HG02678 (cell line): ENCODE data around the gene LRSAM1.

Experiments
- ATAC-seq: cut with Tn5 transposase; IDR thresholded peaks from one replicate; pipeline ENCODE4 v1.9.1; 2021; ENCODE audit warnings: mild to moderate bottlenecking, moderate library complexity; ENCODE audit not compliant: unreplicated experiment

The LRSAM1 gene

GRCh38 chr9:127529671-127530070, 78.4 kb downstream of the LRSAM1 start:
- no peak for ATAC-seq

GRCh38 chr9:127530206-127530941, 79.1 kb downstream of the LRSAM1 start:
- no peak for ATAC-seq

- no peak for ATAC-seq
These were observed 80.4 kb downstream of the LRSAM1 start for GRCh38 chr9:127531676-127532075.

DNA sequence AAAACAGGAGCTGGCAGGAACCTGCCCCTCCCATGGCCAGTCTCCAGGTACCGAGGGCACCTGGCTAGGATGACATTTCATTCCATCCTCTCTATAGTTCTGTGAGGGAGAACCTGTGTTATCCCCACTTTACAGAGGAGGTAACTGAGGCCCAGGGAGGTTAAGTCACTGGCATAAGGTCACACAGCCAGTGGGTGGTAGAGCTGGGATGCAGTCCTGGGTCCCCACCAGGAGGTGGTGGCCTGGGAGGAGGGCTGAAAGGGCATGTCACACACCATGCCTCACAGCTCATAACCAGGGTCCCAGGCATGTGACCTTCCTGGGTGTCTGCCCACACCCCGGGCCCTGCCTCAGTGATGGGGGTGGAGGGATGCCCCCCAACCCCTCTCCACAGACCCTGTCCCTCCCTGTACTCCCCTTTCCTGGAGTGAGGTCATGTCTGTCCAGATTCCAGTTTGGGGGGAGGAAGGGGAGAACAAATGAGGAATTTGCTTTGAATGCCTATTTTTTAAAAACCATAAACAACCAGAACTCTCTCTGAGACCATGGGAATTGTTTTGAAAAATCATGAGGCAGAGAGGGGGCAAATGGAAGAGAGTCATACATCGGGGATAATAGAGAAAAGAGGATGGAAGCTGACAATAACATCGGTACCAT, 83.1 kb downstream of the LRSAM1 start:
- ATAC-seq = no peak

DNA sequence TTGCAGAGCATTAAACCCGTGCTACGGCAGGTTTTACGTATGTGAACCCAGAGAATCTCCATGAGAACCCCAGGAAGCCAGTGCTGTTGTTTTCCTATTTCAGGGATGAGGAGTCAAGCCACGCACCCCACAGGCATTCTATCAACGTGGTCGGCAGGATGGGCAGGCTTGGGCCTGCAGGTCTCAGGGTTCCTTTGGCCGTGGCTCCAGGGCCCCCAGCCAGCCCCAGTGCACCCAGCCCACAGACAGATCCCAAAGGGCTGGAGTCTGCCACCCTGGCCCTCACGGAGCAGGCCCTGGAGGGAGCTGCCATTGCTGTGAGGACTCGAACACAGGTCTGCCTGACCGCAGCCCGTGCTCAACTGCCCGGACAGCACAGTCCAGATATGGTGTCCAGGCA, 83.6 kb downstream of the LRSAM1 start:
- no peak for ATAC-seq

- no peak for ATAC-seq
These were observed 84.1 kb downstream of the LRSAM1 start for GRCh38 chr9:127535396-127535795.

- ATAC-seq = no peak
These were observed 84.5 kb downstream of the LRSAM1 start for GRCh38 chr9:127535834-127536233.

DNA sequence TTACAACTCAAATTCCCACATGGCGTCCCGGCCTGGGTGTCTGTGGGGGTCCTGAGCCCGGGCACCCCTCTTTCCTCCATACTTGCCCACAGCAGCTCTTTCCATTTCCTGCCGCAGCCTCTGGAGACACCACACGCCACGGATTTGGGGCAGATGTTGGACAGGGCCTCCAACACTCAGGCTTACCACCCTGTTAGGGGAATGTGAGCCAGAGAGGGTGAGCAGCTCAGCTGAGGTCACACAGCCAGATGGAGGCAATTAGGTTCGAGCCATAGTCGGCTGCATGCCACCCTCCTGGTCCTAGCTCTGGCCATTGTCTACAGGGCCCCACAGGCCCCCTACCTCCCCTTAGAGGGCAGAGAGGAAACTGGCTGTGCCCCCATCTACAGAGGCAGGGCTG, 85.2 kb downstream of the LRSAM1 start:
- ATAC-seq = no peak

DNA sequence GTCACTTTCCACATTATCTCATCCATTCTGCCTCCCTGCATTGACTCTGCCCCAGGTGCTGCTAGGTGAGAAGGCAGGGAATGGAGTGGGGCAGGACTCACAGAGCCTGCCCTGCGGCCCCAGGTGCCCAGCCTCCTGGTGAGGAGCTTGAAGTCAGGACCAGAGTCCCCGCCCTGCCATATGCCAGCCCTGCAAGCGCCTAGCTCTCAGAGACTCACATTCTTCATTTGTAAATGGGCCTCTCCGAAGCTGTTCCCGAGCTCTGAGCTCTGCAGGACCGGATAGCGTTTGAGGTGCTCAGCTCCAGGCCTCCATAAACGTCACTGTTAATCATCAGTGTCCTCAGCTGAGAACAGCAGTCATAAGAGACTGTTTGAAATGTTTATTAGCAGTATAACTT, 85.7 kb downstream of the LRSAM1 start:
- no peak for ATAC-seq

- no peak for ATAC-seq
These were observed 86.5 kb downstream of the LRSAM1 start for GRCh38 chr9:127537792-127538191.

DNA sequence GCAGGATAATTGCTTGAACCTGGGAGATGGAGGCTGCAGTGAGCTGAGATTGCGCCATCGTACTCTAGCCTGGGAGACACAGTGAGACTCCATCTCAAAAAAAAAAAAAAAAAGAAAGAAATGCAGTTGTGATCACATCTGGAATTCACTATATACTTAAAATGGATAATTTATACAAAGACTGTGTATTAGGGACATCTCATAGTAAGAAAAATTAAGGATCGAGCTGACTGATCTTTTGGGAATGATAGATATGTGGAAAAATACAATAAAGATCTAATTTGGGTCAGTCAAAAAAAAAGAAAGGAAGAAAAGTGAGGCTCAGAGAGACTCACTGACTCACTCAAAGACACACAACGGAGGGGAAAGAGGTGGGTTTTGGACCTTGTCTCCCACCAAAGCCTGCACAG, 87.5 kb downstream of the LRSAM1 start:
- no peak for ATAC-seq

DNA sequence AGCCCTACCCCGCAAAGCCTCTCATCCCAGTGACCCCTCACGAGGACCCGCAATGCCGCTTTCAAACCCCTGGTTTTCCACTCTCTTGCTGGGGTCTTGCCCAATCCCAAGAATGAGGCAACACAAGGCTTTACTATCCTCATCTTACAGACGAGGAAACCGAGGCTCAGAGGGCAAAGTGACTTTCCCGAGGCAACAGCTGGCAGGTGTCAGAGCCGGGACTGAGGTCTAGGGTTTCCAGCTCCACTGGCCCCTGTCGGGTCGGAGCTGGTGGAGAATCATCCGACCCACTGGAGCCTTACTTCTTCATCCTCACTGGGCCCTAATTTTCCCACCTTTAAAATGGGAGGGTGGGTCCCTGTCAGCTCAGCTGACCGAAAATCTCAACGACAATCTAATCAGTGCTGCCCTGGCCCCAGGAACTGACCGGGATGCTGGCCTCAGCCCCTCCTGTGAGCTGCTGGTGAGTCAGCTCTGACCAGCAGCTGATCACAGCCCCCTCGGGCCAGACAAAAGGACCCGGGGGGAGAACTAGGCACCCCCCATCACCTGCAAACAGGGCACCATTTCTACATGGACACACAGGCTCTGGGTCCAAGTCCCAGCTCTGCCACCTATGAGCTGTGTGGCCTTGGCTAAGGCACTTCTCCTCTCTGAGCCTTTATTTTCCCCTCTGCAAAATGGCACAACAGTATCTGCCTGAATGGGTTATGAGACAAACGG, 88.1 kb downstream of the LRSAM1 start:
- ATAC-seq = no peak

GRCh38 chr9:127539982-127540663, 88.8 kb downstream of the LRSAM1 start:
- no peak for ATAC-seq

- no peak for ATAC-seq
These were observed 89.3 kb downstream of the LRSAM1 start for GRCh38 chr9:127540664-127541041.

GRCh38 chr9:127541176-127541575, 89.9 kb downstream of the LRSAM1 start:
- no peak for ATAC-seq

DNA sequence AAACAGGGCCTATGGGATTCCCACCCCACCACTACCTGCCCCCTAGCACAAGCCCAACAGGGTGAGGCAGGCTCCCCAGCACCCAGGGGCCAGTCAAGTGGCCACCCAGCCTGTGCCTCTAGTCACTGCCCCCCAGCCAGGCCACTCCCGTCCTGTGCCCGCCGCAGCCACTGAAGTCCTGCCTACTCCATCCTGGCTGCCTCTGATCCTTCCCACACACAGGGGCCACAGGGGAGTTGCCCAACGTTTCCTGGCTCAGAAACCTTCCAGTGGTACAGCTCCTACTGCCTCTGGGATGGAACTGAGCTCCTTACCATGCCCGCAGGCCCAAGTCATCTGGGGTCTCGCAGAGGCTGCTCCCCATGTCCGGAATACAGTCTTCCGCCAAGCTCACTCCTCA, 90.6 kb downstream of the LRSAM1 start:
- no peak for ATAC-seq

GRCh38 chr9:127543221-127543620, 91.9 kb downstream of the LRSAM1 start:
- no peak for ATAC-seq

- no peak for ATAC-seq
These were observed 92.7 kb downstream of the LRSAM1 start for GRCh38 chr9:127543973-127544533.

DNA sequence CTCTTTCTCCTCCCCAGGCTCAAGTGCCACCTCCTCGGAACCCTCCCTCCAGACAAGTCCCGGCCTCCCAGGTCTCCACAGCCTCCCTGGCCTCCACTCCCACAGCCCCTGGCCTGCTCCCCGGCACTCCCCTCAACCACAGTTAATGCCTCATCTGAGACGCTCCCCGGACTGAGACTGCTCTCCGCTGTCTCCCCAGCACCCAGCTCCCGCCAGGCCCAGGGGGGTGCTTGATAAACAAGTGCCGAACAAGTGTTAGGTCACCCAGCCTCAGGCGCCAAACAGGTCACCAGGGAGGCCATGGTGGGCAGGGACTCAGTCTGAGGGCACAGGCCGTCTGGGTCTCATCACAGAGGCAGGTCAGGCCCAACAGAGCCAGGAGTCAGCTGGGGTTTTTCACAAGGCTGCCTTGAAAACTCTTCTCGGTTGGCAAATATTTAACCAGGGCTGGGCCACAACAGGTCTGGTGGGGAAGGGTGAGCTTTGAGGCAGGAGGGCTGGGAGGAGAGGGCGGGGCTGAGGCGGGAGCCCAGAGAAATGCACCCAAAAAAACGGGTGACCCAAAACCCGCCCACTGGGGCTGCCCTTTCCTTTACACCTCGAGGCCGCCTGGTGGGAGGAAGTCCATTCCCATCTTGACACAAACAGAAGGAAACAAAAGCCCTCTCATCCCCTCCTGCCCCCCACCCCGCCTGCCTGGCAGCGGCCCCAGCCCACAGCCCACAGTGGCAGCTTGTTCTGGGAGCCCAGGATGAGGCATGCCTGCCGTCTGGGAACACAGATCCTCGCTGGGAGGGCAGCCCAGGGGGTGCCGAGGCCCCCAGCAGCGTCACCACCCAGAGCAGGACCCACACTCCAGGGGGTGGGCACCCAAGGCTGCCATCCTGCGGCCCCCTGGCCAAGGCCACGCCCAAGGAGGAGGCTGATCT, 94.2 kb downstream of the LRSAM1 start:
- peak; percentile 47 for ATAC-seq
